Heart left ventricle (tissue), 13 donors: Measurements from ENCODE around the gene MARK3.

Experiments used
- POLR2A ChIP-seq, 2 donors: fragments of 450-650 bp; IDR thresholded peaks; one replicate each; pipeline ENCODE4 v1.6.1; 2017; ENCODE audit warnings: antibody characterized with exemption in 2 of 2, mild to moderate bottlenecking in 2 of 2, moderate library complexity in 2 of 2
- TF ChIP-seq, protein P1 (sequence below), 12 donors: fragments of 200-600 bp; sonication (generic) in 4 of 12; IDR thresholded peaks; one replicate each; pipeline versions ENCODE4 v1.5.0 to v1.8.0; 2018 to 2022; ENCODE audit warnings: antibody characterized with exemption in 12 of 12, mild to moderate bottlenecking in 5 of 12
- donor health status: ischemic (EF 13 %, LVEDD 7.1; RV severe dilation, severe dysfunction).
- donor health status: DM: no; HTN: yes; CAD: no.
- donor health status: DM: no; HTN: no; CAD: no.
- donor health status: ischemic (EF 25% LVEDD 6.9; RV normal size, moderate dysfunction).
- donor health status: ischemic (EF 25% LVEDD 5.7; RV mildly dilated, moderate dysfunction).
- donor health status: ischemic (EF 35%, LVEDD 5.7; RV mildly dilated, moderate dysfunction).
- donor health status: nonischemic (EF 11% LVEDD 7.7; RV severe dilation, severe dysfunction).
- donor health status: DM: yes; HTN: yes; CAD: no.
- donor health status: PGD.
- donor health status: ischemic (EF 29% LVEDD 5.4; RV normal size, mild dysfunction).
- donor health status: nonischemic (EF 23%, LVEDD 6.1; RV moderate dilation, normal function).

DNA sequence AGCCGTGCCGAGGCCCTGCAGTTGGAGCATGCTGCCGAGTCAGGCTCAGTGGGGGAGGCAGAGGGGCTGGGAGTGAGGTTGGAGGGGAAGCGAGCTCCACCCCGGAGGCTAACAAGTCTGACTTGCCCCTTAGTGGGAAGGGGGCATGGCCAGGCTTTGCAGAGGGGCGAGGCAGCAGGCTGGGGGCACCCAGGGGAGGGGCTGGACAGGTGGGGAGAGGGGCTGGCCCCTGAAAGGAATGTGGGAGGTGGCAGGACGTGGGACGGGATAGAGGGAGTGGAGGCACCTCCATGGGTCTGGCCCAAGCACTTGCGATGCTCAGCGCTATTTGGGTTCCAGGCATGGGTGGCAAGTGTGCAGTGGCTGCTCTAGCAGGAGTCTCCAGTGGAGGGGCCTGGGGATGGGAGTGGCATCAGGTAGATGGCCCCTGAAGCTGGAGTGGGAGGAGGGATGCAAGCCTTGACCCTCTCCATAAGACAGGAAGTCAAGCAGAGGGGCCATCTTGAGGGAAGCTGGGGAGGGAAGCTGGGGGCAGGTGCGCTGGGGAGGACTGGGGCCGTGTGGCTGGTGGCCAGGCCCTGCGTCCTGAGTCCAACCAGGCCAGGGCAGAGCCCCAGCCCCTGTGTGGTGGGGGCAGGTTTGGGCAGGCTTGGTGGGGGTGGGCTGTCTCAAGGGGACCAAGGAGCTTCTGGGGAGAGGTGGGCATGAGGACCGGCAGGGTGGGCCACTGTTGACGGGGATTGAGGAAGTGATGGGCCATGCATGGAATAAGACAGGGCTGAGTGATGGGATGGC, 146.4 kb downstream of the MARK3 start:
- TF ChIP-seq POLR2A (IDR thresholded peaks at IDR 0.05) = no peak
- TF ChIP-seq, protein P1, sequence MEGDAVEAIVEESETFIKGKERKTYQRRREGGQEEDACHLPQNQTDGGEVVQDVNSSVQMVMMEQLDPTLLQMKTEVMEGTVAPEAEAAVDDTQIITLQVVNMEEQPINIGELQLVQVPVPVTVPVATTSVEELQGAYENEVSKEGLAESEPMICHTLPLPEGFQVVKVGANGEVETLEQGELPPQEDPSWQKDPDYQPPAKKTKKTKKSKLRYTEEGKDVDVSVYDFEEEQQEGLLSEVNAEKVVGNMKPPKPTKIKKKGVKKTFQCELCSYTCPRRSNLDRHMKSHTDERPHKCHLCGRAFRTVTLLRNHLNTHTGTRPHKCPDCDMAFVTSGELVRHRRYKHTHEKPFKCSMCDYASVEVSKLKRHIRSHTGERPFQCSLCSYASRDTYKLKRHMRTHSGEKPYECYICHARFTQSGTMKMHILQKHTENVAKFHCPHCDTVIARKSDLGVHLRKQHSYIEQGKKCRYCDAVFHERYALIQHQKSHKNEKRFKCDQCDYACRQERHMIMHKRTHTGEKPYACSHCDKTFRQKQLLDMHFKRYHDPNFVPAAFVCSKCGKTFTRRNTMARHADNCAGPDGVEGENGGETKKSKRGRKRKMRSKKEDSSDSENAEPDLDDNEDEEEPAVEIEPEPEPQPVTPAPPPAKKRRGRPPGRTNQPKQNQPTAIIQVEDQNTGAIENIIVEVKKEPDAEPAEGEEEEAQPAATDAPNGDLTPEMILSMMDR (IDR thresholded peaks at IDR 0.05) = no peak
